Prostate gland (tissue), 2 donors: ENCODE results near the gene SMIM14.
"Not testable (repeated sequence)": the region's sequence is repeated elsewhere in the genome, so short reads cannot be mapped to it uniquely, and the experiment has no call there.

ENCODE experiments used
- CTCF ChIP-seq, 4 experiments: fragments of 200-600 bp in 2 of 4; fragments of 450-650 bp in 2 of 4; sonication (generic) in 2 of 4; IDR thresholded peaks; 1 replicate in 3 of 4; 2 replicates in 1 of 4; pipeline ENCODE4 v1.5.1; 2016 to 2019; ENCODE audit warnings: antibody characterized with exemption in 4 of 4, mild to moderate bottlenecking in 2 of 4, moderate library complexity in 2 of 4
- POLR2A ChIP-seq: fragments of 450-650 bp; IDR thresholded peaks from one replicate; pipeline ENCODE4 v1.6.1; 2016; ENCODE audit warnings: antibody characterized with exemption, mild to moderate bottlenecking
- POLR2AphosphoS5 ChIP-seq: sonication (generic); formaldehyde crosslinking; IDR thresholded peaks from one replicate; pipeline ENCODE4 v1.6.1; 2017; ENCODE audit warnings: antibody characterized with exemption

GRCh38 chr4:39532237-39532636 is 106.4 kb downstream of the SMIM14 start:
- TF ChIP-seq POLR2A; POLR2AphosphoS5; CTCF (IDR thresholded peaks at IDR 0.05): not testable (repeated sequence)
